ENCODE measurements around the gene SRGAP1. TPM values are rescaled to one million over a fixed set of nuclear protein-coding genes. Genes with fewer than 3 reads are reported as not detected.
"Not testable (repeated sequence)": the region's sequence is repeated elsewhere in the genome, so short reads cannot be mapped to it uniquely, and the experiment has no call there.

The SRGAP1 gene
- total RNA-seq, 1 donor from 2014 or later = 9.7 TPM

DNA sequence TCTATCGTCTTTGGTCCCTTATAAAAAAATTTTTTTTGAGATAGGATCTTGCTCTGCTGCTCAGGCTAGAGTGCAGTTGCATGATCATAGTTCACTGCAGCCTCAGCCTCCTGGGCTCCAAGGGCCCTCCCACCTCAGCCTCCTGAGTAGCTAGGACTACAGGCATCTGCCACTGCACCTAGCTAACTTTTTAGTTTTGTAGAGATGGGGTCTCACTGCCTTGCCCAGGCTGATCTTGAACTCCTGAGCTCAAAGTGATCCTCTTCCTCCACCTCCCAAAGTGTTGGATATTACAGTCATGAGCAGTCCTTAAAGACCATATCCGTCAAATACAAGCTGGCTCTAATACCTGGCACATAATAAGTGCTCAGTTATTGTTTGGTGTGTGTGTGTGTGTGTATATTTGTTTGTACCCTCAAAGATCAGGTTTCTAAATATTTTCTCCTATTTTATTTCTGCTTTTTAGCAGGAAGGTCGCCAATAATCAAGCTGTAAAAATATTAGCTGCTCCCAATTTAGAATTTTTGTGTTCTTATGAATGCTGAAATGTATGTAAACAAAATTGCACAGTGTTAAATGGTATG, 30.5 kb downstream of the SRGAP1 start:
- no peaks in the 10 kb centered on the region for H3K27me3 Mint-ChIP-seq (ENCODE audit: low read depth)
- no peak for DNase-seq (ENCODE audit: low spot score in 2 of 2, unreplicated experiment in 2 of 2)
- TF ChIP-seq, protein P1, sequence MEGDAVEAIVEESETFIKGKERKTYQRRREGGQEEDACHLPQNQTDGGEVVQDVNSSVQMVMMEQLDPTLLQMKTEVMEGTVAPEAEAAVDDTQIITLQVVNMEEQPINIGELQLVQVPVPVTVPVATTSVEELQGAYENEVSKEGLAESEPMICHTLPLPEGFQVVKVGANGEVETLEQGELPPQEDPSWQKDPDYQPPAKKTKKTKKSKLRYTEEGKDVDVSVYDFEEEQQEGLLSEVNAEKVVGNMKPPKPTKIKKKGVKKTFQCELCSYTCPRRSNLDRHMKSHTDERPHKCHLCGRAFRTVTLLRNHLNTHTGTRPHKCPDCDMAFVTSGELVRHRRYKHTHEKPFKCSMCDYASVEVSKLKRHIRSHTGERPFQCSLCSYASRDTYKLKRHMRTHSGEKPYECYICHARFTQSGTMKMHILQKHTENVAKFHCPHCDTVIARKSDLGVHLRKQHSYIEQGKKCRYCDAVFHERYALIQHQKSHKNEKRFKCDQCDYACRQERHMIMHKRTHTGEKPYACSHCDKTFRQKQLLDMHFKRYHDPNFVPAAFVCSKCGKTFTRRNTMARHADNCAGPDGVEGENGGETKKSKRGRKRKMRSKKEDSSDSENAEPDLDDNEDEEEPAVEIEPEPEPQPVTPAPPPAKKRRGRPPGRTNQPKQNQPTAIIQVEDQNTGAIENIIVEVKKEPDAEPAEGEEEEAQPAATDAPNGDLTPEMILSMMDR (IDR thresholded peaks at IDR 0.05; ENCODE audit: unreplicated experiment) = no peak
- H3K36me3 Mint-ChIP-seq = no peaks in the 10 kb centered on the region
- no peak overlapping the region for H3K27ac Mint-ChIP-seq
- H3K4me1 Mint-ChIP-seq = no peaks in the 10 kb centered on the region
- no peak overlapping the region for H3K4me3 Mint-ChIP-seq
- H3K9me3 Mint-ChIP-seq = no peaks in the 10 kb centered on the region

DNA sequence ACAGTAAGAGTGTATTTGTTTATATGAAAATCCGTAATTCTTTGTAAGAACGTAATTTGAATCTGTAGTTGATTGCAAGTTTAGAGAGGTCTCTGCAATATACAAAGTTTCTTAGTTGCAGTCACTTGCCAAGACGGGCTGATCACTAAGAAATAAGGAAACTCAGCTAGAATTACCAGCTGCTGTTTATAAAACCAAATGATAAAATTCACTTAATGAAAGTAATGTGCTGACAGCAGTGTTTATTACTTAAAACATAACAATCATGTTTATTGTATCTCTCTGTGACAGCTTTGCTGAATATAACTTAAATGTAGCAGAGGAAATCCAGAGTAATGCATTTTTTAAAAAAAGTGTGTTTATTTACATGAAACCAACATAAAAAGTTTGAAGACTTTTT, 31.2 kb downstream of the SRGAP1 start:
- Mint-ChIP-seq H3K9me3 (no peaks in the 10 kb centered on the region), H3K27ac (no peak overlapping the region), H3K4me1 (no peaks in the 10 kb centered on the region), H3K27me3 (ENCODE audit: low read depth) (no peaks in the 10 kb centered on the region), H3K36me3 (no peaks in the 10 kb centered on the region), H3K4me3 (no peak overlapping the region)
- TF ChIP-seq, protein P1 (IDR thresholded peaks at IDR 0.05; ENCODE audit: unreplicated experiment) = no peak
- DNase-seq (ENCODE audit: low spot score in 2 of 2, unreplicated experiment in 2 of 2) = no peak

DNA sequence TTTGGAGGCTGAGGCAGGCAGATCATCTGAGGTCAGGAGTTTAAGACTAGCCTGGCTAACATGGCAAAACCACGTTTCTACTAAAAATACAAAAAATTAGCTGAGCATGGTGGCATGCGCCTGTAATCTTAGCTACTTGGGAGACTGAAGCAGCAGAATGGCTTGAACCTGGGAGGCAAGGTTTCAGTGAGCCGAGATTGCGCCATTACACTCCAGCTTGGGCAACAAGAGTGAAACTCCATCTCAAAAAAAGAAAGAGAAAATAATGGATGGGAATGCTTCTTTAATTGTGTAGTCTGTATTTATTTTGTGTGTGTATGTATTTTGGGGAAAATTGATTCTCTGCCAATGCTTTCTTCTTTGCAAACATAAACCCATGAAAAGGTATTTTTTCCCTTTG, 32.5 kb downstream of the SRGAP1 start:
- H3K4me1 Mint-ChIP-seq = no peaks in the 10 kb centered on the region
- no peak overlapping the region for H3K27ac Mint-ChIP-seq
- H3K27me3 Mint-ChIP-seq (ENCODE audit: low read depth) = no peaks in the 10 kb centered on the region
- DNase-seq (ENCODE audit: low spot score in 2 of 2, unreplicated experiment in 2 of 2) = no peak
- H3K9me3 Mint-ChIP-seq = no peaks in the 10 kb centered on the region
- H3K36me3 Mint-ChIP-seq = no peaks in the 10 kb centered on the region
- no peak overlapping the region for H3K4me3 Mint-ChIP-seq
- TF ChIP-seq, protein P1 (IDR thresholded peaks at IDR 0.05; ENCODE audit: unreplicated experiment) = no peak

DNA sequence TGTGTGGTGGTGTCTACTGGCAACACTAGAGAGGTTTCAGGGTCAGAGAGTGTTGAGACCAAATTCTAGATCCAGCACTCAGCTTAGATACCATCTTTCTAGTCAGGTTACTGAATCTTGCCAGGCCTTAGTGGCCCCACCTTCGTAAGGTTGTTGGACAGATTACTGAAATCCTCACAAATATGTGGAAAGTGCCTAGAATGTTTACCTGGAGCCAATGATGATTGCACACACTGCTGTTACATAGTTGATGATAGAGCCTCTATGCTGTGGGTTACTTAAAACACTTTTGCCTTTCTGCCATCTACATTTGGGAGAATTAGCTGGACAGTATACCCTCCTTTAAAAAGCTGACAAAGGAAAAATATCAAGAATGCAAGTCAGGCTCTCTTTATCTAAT, 33.2 kb downstream of the SRGAP1 start:
- Mint-ChIP-seq H3K4me1 (no peaks in the 10 kb centered on the region), H3K4me3 (no peak overlapping the region), H3K9me3 (no peaks in the 10 kb centered on the region), H3K27ac (no peak overlapping the region), H3K36me3 (no peaks in the 10 kb centered on the region), H3K27me3 (ENCODE audit: low read depth) (no peaks in the 10 kb centered on the region)
- TF ChIP-seq, protein P1 (IDR thresholded peaks at IDR 0.05; ENCODE audit: unreplicated experiment) = no peak
- no peak for DNase-seq (ENCODE audit: low spot score in 2 of 2, unreplicated experiment in 2 of 2)

DNA sequence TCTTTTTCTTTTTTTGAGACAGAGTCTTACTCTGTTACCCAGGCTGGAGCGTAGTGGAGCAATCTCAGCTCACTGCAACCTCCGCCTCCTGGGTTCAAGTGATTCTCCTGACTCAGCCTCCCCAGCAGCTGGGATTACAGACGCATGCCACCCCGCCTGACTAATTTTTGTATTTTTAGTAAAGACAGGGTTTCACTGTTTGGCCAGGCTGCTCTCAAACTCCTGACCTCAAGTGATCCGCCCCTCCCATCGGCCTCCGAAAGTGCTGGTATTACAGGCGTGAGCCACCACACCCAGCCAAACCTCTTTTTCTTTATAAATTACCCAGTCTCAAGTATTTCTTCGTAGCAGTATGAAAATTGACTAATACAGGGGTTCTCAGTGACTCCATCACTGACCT, 35.7 kb downstream of the SRGAP1 start:
- not testable (repeated sequence) for H3K36me3 Mint-ChIP-seq; DNase-seq (ENCODE audit: low spot score in 2 of 2, unreplicated experiment in 2 of 2); H3K4me1 Mint-ChIP-seq; H3K4me3 Mint-ChIP-seq; H3K27me3 Mint-ChIP-seq (ENCODE audit: low read depth); H3K9me3 Mint-ChIP-seq; H3K27ac Mint-ChIP-seq

DNA sequence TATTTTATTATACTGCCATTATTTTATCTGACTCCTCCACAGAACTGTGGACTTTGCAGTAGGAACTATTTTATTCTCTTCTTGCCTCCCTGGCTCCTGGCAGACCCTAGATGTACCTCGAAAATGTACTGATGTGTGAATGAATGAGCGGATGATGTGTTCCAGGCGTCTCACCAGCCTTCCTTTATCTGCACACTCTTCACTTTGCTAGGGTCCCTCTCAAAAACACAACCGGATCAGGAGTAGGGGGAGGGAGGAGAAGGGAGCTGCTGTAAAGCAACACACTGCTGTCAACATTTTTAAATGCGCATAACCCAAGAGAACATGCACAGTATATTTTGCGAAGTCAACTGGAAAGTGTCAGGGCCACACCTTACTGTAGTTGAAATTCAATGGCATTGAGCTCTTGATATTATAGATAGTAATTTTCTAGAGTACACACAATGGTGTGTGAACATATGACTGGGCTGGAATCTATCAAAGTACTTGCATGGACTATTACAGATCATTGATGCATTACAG, 36.3 kb downstream of the SRGAP1 start:
- no peak overlapping the region for H3K27ac Mint-ChIP-seq
- TF ChIP-seq, protein P1 (IDR thresholded peaks at IDR 0.05; ENCODE audit: unreplicated experiment) = no peak
- H3K27me3 Mint-ChIP-seq (ENCODE audit: low read depth) = no peaks in the 10 kb centered on the region
- no peak overlapping the region for H3K4me3 Mint-ChIP-seq
- no peak for DNase-seq (ENCODE audit: low spot score in 2 of 2, unreplicated experiment in 2 of 2)
- no peaks in the 10 kb centered on the region for H3K9me3 Mint-ChIP-seq
- no peaks in the 10 kb centered on the region for H3K4me1 Mint-ChIP-seq
- peaks cover 2% of the 10 kb centered on the region for H3K36me3 Mint-ChIP-seq

All from mesothelial cell of epicardium (in vitro differentiated cells).